GM12878 (cell line): ENCODE results near the gene CCDC63.

Experiments
- ATF2 ChIP-seq: IDR thresholded peaks from 2 replicates; pipeline ENCODE4 v1.6.1; 2012; ENCODE audit warnings: low read length, inconsistent platforms
- BCLAF1 ChIP-seq: fragments of 450-650 bp; IDR thresholded peaks from 2 replicates; pipeline ENCODE4 v1.6.1; 2017; ENCODE audit warnings: antibody characterized with exemption, mild to moderate bottlenecking, moderate library complexity
- CTCF ChIP-seq, 3 experiments: IDR thresholded peaks in 2 of 3; conservative IDR thresholded peaks in 1 of 3; 2 replicates each; pipeline ENCODE4 v1.5.1; 2011; ENCODE audit warnings: low read depth in 3 of 3, low read length in 3 of 3, mild to moderate bottlenecking in 3 of 3, control low read depth in 2 of 3, moderate library complexity in 2 of 3, inconsistent platforms in 1 of 3, mixed read lengths in 1 of 3; ENCODE audit not compliant: control insufficient read depth in 2 of 3, insufficient read depth in 1 of 3; ENCODE audit errors: extremely low read depth in 1 of 3
- NBN ChIP-seq: fragments of 450-650 bp; IDR thresholded peaks from 2 replicates; pipeline ENCODE4 v1.6.1; 2016
- PAX8 ChIP-seq: fragments of 450-650 bp; IDR thresholded peaks from 2 replicates; pipeline ENCODE4 v1.6.1; 2017; ENCODE audit warnings: mild to moderate bottlenecking, moderate library complexity
- POLR2AphosphoS2 ChIP-seq: IDR thresholded peaks from 2 replicates; pipeline ENCODE4 v1.6.1; 2011; ENCODE audit warnings: low read depth, mild to moderate bottlenecking, low read length, improper control_type of control experiment, moderate library complexity
- RAD21 ChIP-seq: IDR thresholded peaks from 2 replicates; pipeline ENCODE4 v1.6.1; 2011; ENCODE audit warnings: mild to moderate bottlenecking, low read depth, low read length, moderate library complexity; ENCODE audit not compliant: insufficient read depth
- STAT3 ChIP-seq: IDR thresholded peaks from 2 replicates; pipeline ENCODE4 v1.6.1; 2011; ENCODE audit warnings: low read depth, low read length, improper control_type of control experiment
- ZBTB40 ChIP-seq: fragments of 450-650 bp; IDR thresholded peaks from 2 replicates; pipeline ENCODE4 v1.6.1; 2016; ENCODE audit warnings: mild to moderate bottlenecking, moderate library complexity, borderline replicate concordance

- no peak for TF ChIP-seq CTCF (IDR thresholded peaks at IDR 0.05 in 2 of 3, conservative IDR thresholded peaks at IDR 0.05 in 1 of 3; ENCODE audit: control insufficient read depth in 2 of 3, extremely low read depth in 1 of 3, insufficient read depth in 1 of 3, low read depth in 3 of 3, low read length in 3 of 3)
- TF ChIP-seq ATF2 = no peak
- TF ChIP-seq PAX8 = no peak
- no peak for TF ChIP-seq POLR2AphosphoS2
- no peak for TF ChIP-seq STAT3
- no peak for TF ChIP-seq BCLAF1
- no peak for TF ChIP-seq ZBTB40
- no peak for TF ChIP-seq NBN
- TF ChIP-seq RAD21 = no peak
These were observed 83.0 kb downstream of the CCDC63 start for GRCh38 chr12:110929818-110930217.
